ENCODE data around the gene EXOC4.

DNA sequence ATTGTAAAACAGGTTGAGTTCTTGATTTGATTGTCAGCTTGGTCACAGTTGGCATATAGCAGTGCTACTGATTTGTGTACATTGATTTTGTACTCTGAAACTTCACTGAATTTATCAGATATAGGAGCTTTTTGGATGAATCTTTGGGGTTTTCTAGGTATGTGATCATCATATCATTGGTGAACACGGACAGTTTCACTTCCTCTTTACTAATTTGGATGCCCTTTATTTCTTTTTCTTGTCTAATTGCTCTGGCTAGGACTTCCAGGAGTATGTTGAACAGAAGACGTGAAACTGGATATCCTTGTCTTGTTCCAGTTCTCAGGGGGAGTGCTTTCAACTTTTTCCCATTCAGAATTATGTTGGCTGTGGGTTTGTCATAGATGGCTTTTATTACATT is 86.9 kb downstream of the EXOC4 start:
- TF ChIP-seq EZH2 (IDR thresholded peaks at IDR 0.05; ENCODE audit: insufficient read depth, poor library complexity, severe bottlenecking) (no peak), EZH2phosphoT487 (IDR thresholded peaks at IDR 0.05; ENCODE audit: insufficient read depth, low read depth) (no peak)
